Activated naive CD8-positive, alpha-beta T cell treated with anti-CD3 and anti-CD28 coated beads, Interleukin-2, amount 10 ng/mL, durations not matched to agents 7 days and 5 days (primary cell): Measurements from ENCODE around the gene GNPTAB. TPM values are rescaled to one million over a fixed set of nuclear protein-coding genes. Genes with fewer than 3 reads are reported as not detected.

Experiments used
- ATAC-seq: fragments of 150-1000 bp; cut with Tn5 transposase; one replicate; pipeline ENCODE4 v1.10.0; 2021; ENCODE audit warnings: low read depth, moderate library complexity
- POLR2A ChIA-PET: fragments of 350-600 bp; sonication (Branson Sonifier 250); formaldehyde crosslinking; loops from one replicate; lab custom pipeline; 2021; ENCODE audit warnings: antibody characterized with exemption; lab: Charles Lee
- DNase-seq: peaks from one replicate; pipeline ENCODE4 v3.0.0; 2021
- H3K27ac Mint-ChIP-seq: one replicate; pipeline ENCODE4 v1.8.0; 2022; ENCODE audit warnings: mild to moderate bottlenecking, mixed read lengths
- H3K27me3 Mint-ChIP-seq: one replicate; pipeline ENCODE4 v1.8.0; 2022; ENCODE audit warnings: mild to moderate bottlenecking, moderate library complexity, mixed read lengths
- H3K36me3 Mint-ChIP-seq: one replicate; pipeline ENCODE4 v1.8.0; 2021; ENCODE audit warnings: mild to moderate bottlenecking, mixed read lengths
- H3K4me1 Mint-ChIP-seq: one replicate; pipeline ENCODE4 v1.8.0; 2021; ENCODE audit warnings: mixed read lengths
- H3K4me3 Mint-ChIP-seq: one replicate; pipeline ENCODE4 v1.8.0; 2022; ENCODE audit warnings: mild to moderate bottlenecking, moderate library complexity, mixed read lengths
- H3K9me3 Mint-ChIP-seq: one replicate; pipeline ENCODE4 v1.8.0; 2021; ENCODE audit warnings: mixed read lengths
- total RNA-seq, 2 experiments: library from RNA; stranded (reverse); gene quantifications; one replicate each; pipeline ENCODE4 v1.2.3, GENCODE V29; 2021

Gene GNPTAB
- total RNA-seq, 2 experiments from 2014 or later, result 89.5 to 91.1 TPM

DNA sequence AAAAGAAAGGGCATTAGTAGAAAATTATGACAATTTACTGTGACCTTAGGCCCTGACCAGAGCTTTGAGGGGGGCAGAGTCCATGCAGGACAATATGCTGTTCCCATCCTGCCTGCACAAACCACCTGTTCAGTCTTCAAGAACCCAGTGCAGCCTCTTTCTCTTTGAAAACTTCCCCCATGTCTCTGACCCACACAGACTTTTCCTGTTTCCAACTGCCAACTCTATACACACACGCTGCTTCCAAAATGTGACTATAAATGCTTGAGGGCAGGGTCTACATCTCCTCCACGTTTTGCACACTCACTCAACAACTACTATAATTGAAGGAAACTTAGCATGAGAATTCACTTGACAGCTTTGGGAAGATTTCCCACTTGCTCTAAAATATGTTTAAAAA, 54.9 kb downstream of the GNPTAB start:
- peak overlapping the region; percentile 42 for H3K27ac Mint-ChIP-seq
- DNase-seq (no peak), ATAC-seq (no peak)
- H3K4me1 Mint-ChIP-seq, result peaks cover 32% of the 10 kb centered on the region
- POLR2A ChIA-PET, result no interaction called here
- H3K9me3 Mint-ChIP-seq, result no peaks in the 10 kb centered on the region
- no peak overlapping the region for H3K4me3 Mint-ChIP-seq
- peaks cover 43% of the 10 kb centered on the region for H3K36me3 Mint-ChIP-seq
- no peaks in the 10 kb centered on the region for H3K27me3 Mint-ChIP-seq

- ATAC-seq, result peak; percentile 81
- Mint-ChIP-seq H3K36me3 (peaks cover 41% of the 10 kb centered on the region), H3K9me3 (no peaks in the 10 kb centered on the region), H3K4me1 (peaks cover 29% of the 10 kb centered on the region), H3K27ac (no peak overlapping the region), H3K27me3 (no peaks in the 10 kb centered on the region), H3K4me3 (no peak overlapping the region)
- POLR2A ChIA-PET, result interaction anchor here (0.7 to 1.2 kb wide), 2 partner anchors 18 to 57 kb away, joined by 3 to 11 read pairs; partner anchors contain the start of gene GNPTAB
- DNase-seq, result peak; percentile 54
Observed at GRCh38 chr12:101773650-101774162, 57.1 kb downstream of the GNPTAB start.

GRCh38 chr12:101772012-101772775, 58.6 kb downstream of the GNPTAB start:
- peaks cover 22% of the 10 kb centered on the region for H3K4me1 Mint-ChIP-seq
- DNase-seq (no peak), ATAC-seq (no peak)
- H3K4me3 Mint-ChIP-seq, result no peak overlapping the region
- peak overlapping the region; percentile 56 for H3K27ac Mint-ChIP-seq
- peaks cover 33% of the 10 kb centered on the region for H3K36me3 Mint-ChIP-seq
- POLR2A ChIA-PET, result interaction anchor here (0.7 to 1.0 kb wide), 2 partner anchors 66 to 77 kb away, joined by 3 to 4 read pairs; no protein-coding TSS in a partner anchor
- no peaks in the 10 kb centered on the region for H3K9me3 Mint-ChIP-seq
- no peaks in the 10 kb centered on the region for H3K27me3 Mint-ChIP-seq

DNA sequence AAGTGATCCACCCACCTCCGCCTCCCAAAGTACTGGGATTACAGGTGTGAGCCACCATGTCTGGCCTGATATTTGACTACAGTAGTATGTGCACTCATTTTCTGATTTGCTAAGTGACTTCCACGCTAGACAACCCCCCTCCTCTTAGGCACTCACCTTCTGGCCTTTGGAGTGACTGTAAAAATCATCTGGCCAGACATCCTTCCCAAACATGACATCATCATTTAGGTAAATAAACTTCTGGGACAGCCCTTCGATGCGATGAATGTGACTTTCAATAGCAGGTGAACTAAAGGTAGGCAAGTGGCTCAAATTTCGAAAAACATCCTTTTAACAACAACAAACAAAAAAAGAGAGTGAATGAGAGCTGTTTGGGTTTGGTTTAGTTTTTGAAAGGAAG, 60.9 kb downstream of the GNPTAB start:
- POLR2A ChIA-PET, result no interaction called here
- DNase-seq (no peak), ATAC-seq (no peak)
- Mint-ChIP-seq H3K27me3 (no peaks in the 10 kb centered on the region), H3K27ac (no peak overlapping the region), H3K36me3 (peaks cover 25% of the 10 kb centered on the region), H3K4me3 (no peak overlapping the region), H3K4me1 (peaks cover 18% of the 10 kb centered on the region), H3K9me3 (no peaks in the 10 kb centered on the region)

GRCh38 chr12:101768781-101769180, 62.0 kb downstream of the GNPTAB start:
- Mint-ChIP-seq H3K4me1 (peaks cover 14% of the 10 kb centered on the region), H3K4me3 (no peak overlapping the region), H3K27me3 (no peaks in the 10 kb centered on the region), H3K9me3 (no peaks in the 10 kb centered on the region), H3K36me3 (peaks cover 21% of the 10 kb centered on the region), H3K27ac (peak overlapping the region; percentile 14)
- POLR2A ChIA-PET, result no interaction called here
- no peak for ATAC-seq
- DNase-seq, result no peak

GRCh38 chr12:101767537-101767936, 63.2 kb downstream of the GNPTAB start:
- Mint-ChIP-seq H3K27ac (no peak overlapping the region), H3K9me3 (no peaks in the 10 kb centered on the region), H3K27me3 (no peaks in the 10 kb centered on the region), H3K36me3 (peaks cover 21% of the 10 kb centered on the region), H3K4me3 (no peak overlapping the region), H3K4me1 (peaks cover 10% of the 10 kb centered on the region)
- POLR2A ChIA-PET, result no interaction called here
- ATAC-seq, result no peak
- DNase-seq, result no peak

DNA sequence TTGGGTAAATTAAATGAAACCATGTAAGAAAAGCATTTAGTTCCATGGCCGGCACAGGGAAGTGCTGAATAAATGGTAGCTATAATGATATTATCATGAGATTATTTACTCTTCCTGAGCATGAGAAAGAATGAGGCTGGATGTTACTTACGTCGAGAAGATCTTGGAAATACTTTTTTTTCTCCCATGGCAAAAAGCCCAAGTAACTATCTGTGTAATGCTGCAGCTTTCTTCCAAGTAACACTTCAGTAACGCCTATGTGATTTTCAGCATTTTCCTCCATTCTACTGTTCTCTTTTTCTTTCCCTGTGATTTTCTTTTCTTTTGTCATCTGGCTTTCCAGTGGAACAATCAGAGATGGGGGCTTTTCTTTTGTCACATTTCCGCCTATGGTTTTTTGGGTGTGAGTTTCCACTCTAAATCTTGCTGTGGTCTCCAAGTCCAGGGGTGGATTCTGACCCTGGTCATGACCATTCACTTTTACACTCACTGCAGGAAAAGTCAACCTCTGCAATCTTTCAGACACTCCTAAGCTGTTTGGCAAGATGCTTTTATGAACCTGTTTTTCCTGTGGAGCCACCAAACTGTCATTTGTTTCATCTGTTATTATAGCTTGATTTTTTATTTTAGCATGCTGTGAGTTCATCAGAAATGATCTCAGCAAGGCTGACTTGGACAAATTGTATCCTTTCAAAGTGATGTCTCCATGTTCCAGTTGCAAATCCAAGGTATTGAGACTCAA, 66.5 kb downstream of the GNPTAB start:
- Mint-ChIP-seq H3K36me3 (peaks cover 8% of the 10 kb centered on the region), H3K9me3 (no peaks in the 10 kb centered on the region), H3K4me1 (peaks cover 2% of the 10 kb centered on the region), H3K27me3 (no peaks in the 10 kb centered on the region), H3K4me3 (no peak overlapping the region), H3K27ac (no peak overlapping the region)
- DNase-seq (no peak), ATAC-seq (no peak)
- POLR2A ChIA-PET, result no interaction called here

DNA sequence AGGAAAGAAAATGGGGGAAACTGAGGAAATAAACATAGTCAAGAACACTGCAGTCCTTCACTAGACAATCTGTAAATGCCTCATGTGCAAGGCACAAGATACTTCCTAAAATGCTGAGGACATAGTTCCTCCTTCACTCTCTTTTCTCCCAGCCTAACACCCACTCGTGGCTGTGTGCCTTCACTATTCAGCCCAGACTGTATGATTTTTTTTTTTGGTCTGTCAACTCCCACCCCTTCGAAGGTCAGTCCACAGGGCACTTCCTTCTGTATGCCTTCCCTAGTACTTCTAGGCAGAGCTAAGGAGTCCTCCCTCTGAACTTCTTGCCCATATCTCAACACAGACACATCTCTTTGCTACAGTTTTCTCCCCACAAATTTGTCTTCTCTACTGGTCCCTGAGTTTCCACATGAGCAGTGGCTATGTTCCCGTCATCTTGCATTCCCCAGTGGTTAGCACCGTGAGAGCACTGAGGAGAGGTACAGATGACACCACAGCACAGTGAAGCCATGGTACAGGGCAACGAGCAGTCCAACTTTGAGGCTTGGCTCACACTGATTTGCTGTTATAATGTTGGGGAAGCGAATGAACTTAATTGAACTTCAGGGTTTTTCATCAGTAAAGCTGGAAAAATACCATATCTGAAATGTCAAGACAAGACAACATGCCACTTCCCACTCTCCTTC, 67.4 kb downstream of the GNPTAB start:
- no peak for ATAC-seq
- peaks cover 2% of the 10 kb centered on the region for H3K4me1 Mint-ChIP-seq
- H3K36me3 Mint-ChIP-seq, result peaks cover 8% of the 10 kb centered on the region
- no peak for DNase-seq
- H3K4me3 Mint-ChIP-seq, result no peak overlapping the region
- POLR2A ChIA-PET, result no interaction called here
- H3K27ac Mint-ChIP-seq, result peak overlapping the region; percentile 14
- H3K9me3 Mint-ChIP-seq, result no peaks in the 10 kb centered on the region
- no peaks in the 10 kb centered on the region for H3K27me3 Mint-ChIP-seq

DNA sequence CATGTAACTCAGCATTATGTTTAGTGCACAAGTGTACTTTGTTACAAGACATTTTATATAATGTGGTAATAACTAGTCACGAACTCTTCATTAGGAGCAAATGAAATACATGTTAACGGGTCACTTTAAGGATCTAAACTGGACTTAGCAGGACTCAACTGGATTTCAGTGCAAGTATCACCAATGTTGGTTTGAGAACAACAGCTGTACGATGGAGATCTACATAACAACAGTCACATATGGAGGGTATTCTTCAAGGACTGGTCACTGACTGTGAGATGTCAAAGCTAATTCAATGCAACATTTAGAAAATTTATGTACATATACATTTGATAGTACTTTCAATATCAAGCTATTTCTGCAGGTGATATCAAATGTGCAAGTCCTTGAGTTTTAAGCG, 69.0 kb downstream of the GNPTAB start:
- no peaks in the 10 kb centered on the region for H3K27me3 Mint-ChIP-seq
- peaks cover 2% of the 10 kb centered on the region for H3K4me1 Mint-ChIP-seq
- peaks cover 12% of the 10 kb centered on the region for H3K36me3 Mint-ChIP-seq
- ATAC-seq (no peak), DNase-seq (no peak)
- H3K27ac Mint-ChIP-seq, result no peak overlapping the region
- H3K4me3 Mint-ChIP-seq, result no peak overlapping the region
- H3K9me3 Mint-ChIP-seq, result no peaks in the 10 kb centered on the region
- POLR2A ChIA-PET, result no interaction called here

GRCh38 chr12:101761350-101761749, 69.4 kb downstream of the GNPTAB start:
- no peak for DNase-seq
- H3K4me1 Mint-ChIP-seq, result peaks cover 2% of the 10 kb centered on the region
- H3K27ac Mint-ChIP-seq, result no peak overlapping the region
- peaks cover 14% of the 10 kb centered on the region for H3K36me3 Mint-ChIP-seq
- ATAC-seq, result no peak
- no peak overlapping the region for H3K4me3 Mint-ChIP-seq
- H3K27me3 Mint-ChIP-seq, result no peaks in the 10 kb centered on the region
- POLR2A ChIA-PET, result no interaction called here
- no peaks in the 10 kb centered on the region for H3K9me3 Mint-ChIP-seq

GRCh38 chr12:101759396-101760047, 71.2 kb downstream of the GNPTAB start:
- Mint-ChIP-seq H3K27ac (no peak overlapping the region), H3K27me3 (no peaks in the 10 kb centered on the region), H3K9me3 (no peaks in the 10 kb centered on the region), H3K4me3 (no peak overlapping the region), H3K36me3 (peaks cover 15% of the 10 kb centered on the region), H3K4me1 (peaks cover 2% of the 10 kb centered on the region)
- POLR2A ChIA-PET, result interaction anchor here (0.7 to 0.9 kb wide), 3 partner anchors 20 to 113 kb away, joined by 4 to 11 read pairs (median 6); no protein-coding TSS in a partner anchor
- no peak for DNase-seq
- no peak for ATAC-seq

GRCh38 chr12:101750152-101750551, 80.6 kb downstream of the GNPTAB start:
- ATAC-seq (no peak), DNase-seq (no peak)
- Mint-ChIP-seq H3K36me3 (peaks cover 18% of the 10 kb centered on the region), H3K27me3 (no peaks in the 10 kb centered on the region), H3K27ac (no peak overlapping the region), H3K4me1 (peaks cover 1% of the 10 kb centered on the region), H3K9me3 (no peaks in the 10 kb centered on the region), H3K4me3 (no peak overlapping the region)
- POLR2A ChIA-PET, result no interaction called here

GRCh38 chr12:101749657-101750056, 81.1 kb downstream of the GNPTAB start:
- Mint-ChIP-seq H3K4me1 (peaks cover 3% of the 10 kb centered on the region), H3K36me3 (peaks cover 17% of the 10 kb centered on the region), H3K4me3 (no peak overlapping the region), H3K27ac (peak overlapping the region; percentile 28), H3K9me3 (no peaks in the 10 kb centered on the region), H3K27me3 (no peaks in the 10 kb centered on the region)
- POLR2A ChIA-PET, result no interaction called here
- DNase-seq (no peak), ATAC-seq (no peak)
